ENCODE results near the gene GPR137. TPM values are rescaled to one million over a fixed set of nuclear protein-coding genes. Genes with fewer than 3 reads are reported as not detected.
A peak's percentile ranks its signal among the peaks of the same experiment; 100 is the strongest.

GPR137 gene
- total and polyA plus RNA-seq, 9 of the 15 experiments (the other 6 are each of a cell fraction or from before 2014, with no cell fraction given), result 0.32 to 26.7 (median 10.7) TPM

- TF ChIP-seq BRF2 (IDR thresholded peaks at IDR 0.05; ENCODE audit: borderline replicate concordance, insufficient read depth, insufficient read length), result no peak
- TF ChIP-seq, protein P1, sequence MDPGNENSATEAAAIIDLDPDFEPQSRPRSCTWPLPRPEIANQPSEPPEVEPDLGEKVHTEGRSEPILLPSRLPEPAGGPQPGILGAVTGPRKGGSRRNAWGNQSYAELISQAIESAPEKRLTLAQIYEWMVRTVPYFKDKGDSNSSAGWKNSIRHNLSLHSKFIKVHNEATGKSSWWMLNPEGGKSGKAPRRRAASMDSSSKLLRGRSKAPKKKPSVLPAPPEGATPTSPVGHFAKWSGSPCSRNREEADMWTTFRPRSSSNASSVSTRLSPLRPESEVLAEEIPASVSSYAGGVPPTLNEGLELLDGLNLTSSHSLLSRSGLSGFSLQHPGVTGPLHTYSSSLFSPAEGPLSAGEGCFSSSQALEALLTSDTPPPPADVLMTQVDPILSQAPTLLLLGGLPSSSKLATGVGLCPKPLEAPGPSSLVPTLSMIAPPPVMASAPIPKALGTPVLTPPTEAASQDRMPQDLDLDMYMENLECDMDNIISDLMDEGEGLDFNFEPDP (CRISPR knock-in tag; IDR thresholded peaks at IDR 0.05), result no peak
- no peak for TF ChIP-seq STAG1 (CRISPR knock-in tag; IDR thresholded peaks at IDR 0.05; ENCODE audit: borderline replicate concordance)
- TF ChIP-seq, protein P2, sequence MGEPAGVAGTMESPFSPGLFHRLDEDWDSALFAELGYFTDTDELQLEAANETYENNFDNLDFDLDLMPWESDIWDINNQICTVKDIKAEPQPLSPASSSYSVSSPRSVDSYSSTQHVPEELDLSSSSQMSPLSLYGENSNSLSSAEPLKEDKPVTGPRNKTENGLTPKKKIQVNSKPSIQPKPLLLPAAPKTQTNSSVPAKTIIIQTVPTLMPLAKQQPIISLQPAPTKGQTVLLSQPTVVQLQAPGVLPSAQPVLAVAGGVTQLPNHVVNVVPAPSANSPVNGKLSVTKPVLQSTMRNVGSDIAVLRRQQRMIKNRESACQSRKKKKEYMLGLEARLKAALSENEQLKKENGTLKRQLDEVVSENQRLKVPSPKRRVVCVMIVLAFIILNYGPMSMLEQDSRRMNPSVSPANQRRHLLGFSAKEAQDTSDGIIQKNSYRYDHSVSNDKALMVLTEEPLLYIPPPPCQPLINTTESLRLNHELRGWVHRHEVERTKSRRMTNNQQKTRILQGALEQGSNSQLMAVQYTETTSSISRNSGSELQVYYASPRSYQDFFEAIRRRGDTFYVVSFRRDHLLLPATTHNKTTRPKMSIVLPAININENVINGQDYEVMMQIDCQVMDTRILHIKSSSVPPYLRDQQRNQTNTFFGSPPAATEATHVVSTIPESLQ (CRISPR knock-in tag; IDR thresholded peaks at IDR 0.05), result no peak
- no peak for TF ChIP-seq TSC22D4 (tag; IDR thresholded peaks at IDR 0.05)
- peak; percentile 63 for TF ChIP-seq EGR1 (conservative IDR thresholded peaks at IDR 0.05)
- no peak for TF ChIP-seq HSF4 (CRISPR knock-in tag; IDR thresholded peaks at IDR 0.05; ENCODE audit: borderline replicate concordance)
Measured at GRCh38 chr11:64318766-64319761, 33.4 kb downstream of the GPR137 start (continued).
